NCI-H446 treated with DMSO at 0.1 percent for 48 hours (cell line): ENCODE results near the gene IL1RAPL1.

ENCODE experiments used
- DNase-seq: peaks from one replicate; lab custom pipeline; 2025; lab: John Stamatoyannopoulos, UW

Gene IL1RAPL1

GRCh38 chrX:29902004-29902403 lies 1314.8 kb downstream of the IL1RAPL1 start:
- no peak for DNase-seq

GRCh38 chrX:29903360-29903759 lies 1316.1 kb downstream of the IL1RAPL1 start:
- no peak for DNase-seq

DNA sequence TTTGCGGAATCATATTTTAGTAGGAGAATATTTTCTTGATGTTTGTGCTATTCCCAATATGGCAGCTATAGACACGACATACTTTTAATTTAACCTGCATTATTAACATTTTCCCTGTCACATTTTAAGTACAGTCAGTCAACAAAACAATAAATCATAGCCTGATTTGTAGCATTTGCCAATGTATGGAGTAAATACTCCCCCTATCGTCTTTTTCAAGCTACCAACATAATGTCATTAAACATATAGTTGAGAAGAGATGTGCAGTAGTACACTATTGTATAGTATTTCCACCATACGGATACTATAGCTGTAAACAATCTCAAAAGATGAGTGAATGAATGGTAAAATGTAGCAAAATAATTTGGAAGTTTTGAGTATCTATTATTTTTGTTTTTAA lies 1324.4 kb downstream of the IL1RAPL1 start:
- no peak for DNase-seq

DNA sequence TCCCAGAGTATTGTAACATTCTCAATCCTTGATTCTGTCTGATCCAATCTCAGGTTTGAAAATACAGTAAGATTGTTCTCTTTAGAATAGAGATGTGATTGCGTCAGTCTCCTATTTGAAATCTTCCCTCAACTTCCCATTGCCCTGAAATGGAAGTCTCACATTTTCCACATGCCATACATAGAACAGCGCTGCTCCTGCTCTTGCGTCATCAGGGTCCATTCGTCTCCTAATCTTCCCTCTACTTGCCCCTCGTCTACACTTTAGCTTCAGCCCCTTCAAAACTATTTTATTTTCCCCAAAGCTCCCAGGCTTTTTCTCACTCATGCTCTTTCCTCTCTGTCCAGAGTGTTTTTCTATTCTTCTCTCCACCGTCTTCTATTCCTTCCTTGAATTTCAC lies 1326.4 kb downstream of the IL1RAPL1 start:
- no peak for DNase-seq

GRCh38 chrX:29922607-29923006 lies 1335.4 kb downstream of the IL1RAPL1 start:
- no peak for DNase-seq

DNA sequence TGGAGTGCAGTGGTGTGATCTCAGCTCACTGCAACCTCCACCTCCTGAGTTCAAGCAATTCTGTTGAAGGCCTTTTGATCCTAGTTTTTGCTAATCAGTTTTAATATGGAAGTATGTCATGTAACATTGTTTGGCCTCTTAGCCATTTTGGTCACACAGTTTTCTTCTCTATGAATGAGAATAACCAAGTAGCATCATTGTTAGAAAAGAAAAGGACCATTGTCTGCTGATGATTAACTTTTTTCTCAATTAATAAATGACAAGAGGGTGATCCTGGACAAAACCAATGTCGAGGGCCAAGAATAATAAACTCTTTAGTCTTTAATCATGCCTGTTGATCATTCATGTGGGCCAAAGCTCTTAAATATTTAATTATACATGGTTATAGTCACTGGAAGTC lies 1338.8 kb downstream of the IL1RAPL1 start:
- no peak for DNase-seq

GRCh38 chrX:29926659-29927058 lies 1339.4 kb downstream of the IL1RAPL1 start:
- DNase-seq = no peak

GRCh38 chrX:29935455-29935854 lies 1348.2 kb downstream of the IL1RAPL1 start:
- DNase-seq = no peak

DNA sequence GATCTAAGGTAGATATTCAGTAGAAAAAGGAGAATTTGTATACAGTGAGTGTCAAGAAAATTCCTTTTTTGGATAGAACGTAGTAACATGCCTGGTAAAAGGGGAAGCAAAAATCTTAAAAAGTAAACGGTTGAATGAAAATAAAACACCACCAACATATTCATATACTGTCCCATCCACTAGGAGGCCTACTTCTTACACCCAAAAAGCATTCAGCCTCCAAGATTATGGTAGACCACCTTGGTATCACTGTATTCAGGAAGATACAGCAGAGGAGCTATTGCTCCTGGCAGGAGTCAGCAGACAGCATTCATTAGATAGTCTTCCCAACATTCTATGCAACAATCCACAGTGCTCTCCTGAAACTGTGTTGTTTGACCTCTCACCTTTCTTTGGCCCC lies 1353.5 kb downstream of the IL1RAPL1 start:
- DNase-seq = no peak

- no peak for DNase-seq
Observed at GRCh38 chrX:29941287-29941686, 1354.0 kb downstream of the IL1RAPL1 start.

DNA sequence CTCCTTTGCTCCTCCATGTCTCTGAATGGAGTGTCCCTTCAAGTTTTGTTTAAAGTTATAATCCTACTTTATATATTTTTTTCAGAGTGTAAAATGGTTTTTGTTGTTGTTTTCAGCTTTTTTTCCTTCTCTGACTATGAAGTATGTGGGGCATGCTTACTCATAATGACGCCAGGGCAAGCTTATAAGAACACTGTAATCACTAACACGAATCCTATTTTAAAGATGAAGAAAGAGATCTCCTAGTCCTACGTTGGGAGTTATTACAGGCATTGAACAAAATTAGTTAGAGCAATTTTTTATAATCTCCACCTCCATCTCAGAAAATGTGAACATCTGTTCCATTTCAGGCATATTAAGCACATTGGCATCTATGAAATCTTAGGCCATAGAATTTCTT lies 1360.0 kb downstream of the IL1RAPL1 start:
- no peak for DNase-seq

GRCh38 chrX:29948653-29949052 lies 1361.4 kb downstream of the IL1RAPL1 start:
- DNase-seq = no peak

DNA sequence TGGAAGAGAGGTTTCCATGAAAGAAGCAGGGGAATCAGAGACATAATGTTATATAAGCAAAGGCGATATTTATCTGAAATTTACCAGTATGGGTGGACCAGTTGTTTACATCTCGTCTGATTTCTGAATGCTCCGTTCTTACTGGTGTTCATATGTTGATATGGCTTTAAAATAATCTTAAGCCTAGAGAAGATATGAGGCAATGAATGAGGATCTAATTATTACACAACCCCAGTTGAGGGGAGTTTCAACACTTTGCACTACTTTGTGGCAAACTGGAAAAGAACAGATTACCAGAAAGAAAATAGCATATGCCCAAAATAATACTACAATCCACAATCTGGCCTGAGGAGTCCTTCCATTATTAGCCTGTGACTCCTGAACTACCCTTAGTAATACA lies 1364.8 kb downstream of the IL1RAPL1 start:
- no peak for DNase-seq

GRCh38 chrX:29962061-29962460 lies 1374.8 kb downstream of the IL1RAPL1 start:
- no peak for DNase-seq

DNA sequence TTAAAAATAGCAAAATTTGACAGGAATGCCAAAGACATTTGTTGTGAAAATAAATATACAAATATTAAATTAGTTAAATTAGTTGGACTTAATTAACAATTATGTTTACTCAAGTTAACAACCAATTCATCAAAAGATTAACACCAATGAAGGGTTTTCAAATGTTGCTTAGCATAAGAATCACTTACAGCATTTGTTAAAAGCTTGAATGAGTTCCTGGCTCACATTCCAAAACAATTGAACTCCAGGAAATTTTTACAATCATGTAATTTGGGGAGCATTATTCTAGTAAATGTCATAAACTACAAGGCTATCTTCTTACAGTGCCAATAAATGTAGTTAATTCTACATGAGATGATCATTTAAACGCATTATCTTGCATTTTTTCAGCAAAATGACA lies 1378.4 kb downstream of the IL1RAPL1 start:
- DNase-seq = no peak

DNA sequence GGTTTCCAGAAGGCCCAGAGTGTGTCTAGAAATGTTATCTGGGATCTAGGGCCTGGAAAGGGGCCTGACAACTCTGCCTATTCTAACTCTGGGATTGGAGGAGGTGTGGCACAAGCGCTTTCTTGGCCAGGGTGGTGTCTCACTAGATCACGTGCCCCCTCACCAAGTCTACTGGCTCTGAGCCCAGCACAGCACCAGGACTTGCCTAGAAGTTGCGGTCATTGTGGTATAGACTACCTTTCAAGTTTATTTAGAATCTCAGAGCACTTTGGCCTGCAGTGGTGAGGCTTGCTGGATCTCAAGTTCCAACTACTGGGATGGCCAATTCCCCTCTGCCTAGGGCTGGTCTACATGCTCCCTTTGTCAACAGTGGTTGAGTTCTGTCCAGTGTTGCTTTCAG lies 1404.8 kb downstream of the IL1RAPL1 start:
- no peak for DNase-seq

GRCh38 chrX:30005813-30006212 lies 1418.6 kb downstream of the IL1RAPL1 start:
- no peak for DNase-seq
